Left lung (tissue), 10 donors: Measurements from ENCODE around the gene CPT2. TPM values are rescaled to one million over a fixed set of nuclear protein-coding genes. Genes with fewer than 3 reads are reported as not detected.

Source experiments
- ATAC-seq: fragments of 200-7000 bp; cut with Tn5 transposase; one replicate; pipeline ENCODE4 v1.9.1; 2020; ENCODE audit warnings: moderate library complexity
- DNase-seq, 4 donors: peaks; one replicate each; pipeline ENCODE4 v3.0.0-alpha.2; 2013 to 2020
- H3K27ac ChIP-seq, 2 donors: fragments of 200-600 bp; sonication (generic) in 1 of 2; one replicate each; pipeline versions ENCODE4 v1.5.0 to v1.8.0; 2020 to 2021
- H3K27me3 ChIP-seq, 2 donors: fragments of 200-600 bp; sonication (generic) in 1 of 2; one replicate each; pipeline versions ENCODE4 v1.5.0 to v1.8.0; 2020 to 2021
- H3K36me3 ChIP-seq, 2 donors: fragments of 200-600 bp; sonication (generic) in 1 of 2; one replicate each; pipeline versions ENCODE4 v1.5.0 to v1.8.0; 2020 to 2021
- H3K4me1 ChIP-seq, 2 donors: fragments of 200-600 bp; one replicate each; pipeline ENCODE4 v1.8.0; 2021
- H3K4me3 ChIP-seq, 2 donors: fragments of 200-600 bp; sonication (generic) in 1 of 2; one replicate each; pipeline versions ENCODE4 v1.5.0 to v1.8.0; 2020 to 2021; ENCODE audit warnings: mild to moderate bottlenecking in 1 of 2
- H3K9me3 ChIP-seq, 2 donors: fragments of 200-600 bp; sonication (generic) in 1 of 2; one replicate each; pipeline versions ENCODE4 v1.5.0 to v1.8.0; 2020 to 2021
- intact Hi-C, 2 donors: fragments of 100-400 bp; cut with DNase I; formaldehyde crosslinking; loops; one replicate each; pipeline versions ENCODE4 v1.11.2 to v1.14.2; 2022
- polyA plus RNA-seq, 6 donors: library from polyadenylated mRNA; unstranded; fragments of 120-200 nt; gene quantifications; one replicate each; pipeline ENCODE4 v1.2.1, GENCODE V29; 2013; ENCODE audit not compliant: insufficient read length in 6 of 6
- total RNA-seq, 2 donors: library from RNA; stranded (reverse); fragmentation: NEBNext Ultra II Directional; extraction: Animal tissue kit (Norgen Biotek cat#: 25700); gene quantifications; one replicate each; pipeline ENCODE4 v1.2.1, GENCODE V29; 2021
- TF ChIP-seq, protein P1 (sequence below), 2 donors: fragments of 200-600 bp; sonication (generic) in 1 of 2; IDR thresholded peaks; one replicate each; pipeline versions ENCODE4 v1.5.0 to v1.8.0; 2021; ENCODE audit warnings: antibody characterized with exemption in 2 of 2
- donor health status: DM: no; HTN: yes; CAD: no.
- donor health status: DM: no; HTN: no; CAD: no.

Gene CPT2
- total and polyA plus RNA-seq, 8 donors, result 16.0 to 31.4 (median 18.3) TPM

DNA sequence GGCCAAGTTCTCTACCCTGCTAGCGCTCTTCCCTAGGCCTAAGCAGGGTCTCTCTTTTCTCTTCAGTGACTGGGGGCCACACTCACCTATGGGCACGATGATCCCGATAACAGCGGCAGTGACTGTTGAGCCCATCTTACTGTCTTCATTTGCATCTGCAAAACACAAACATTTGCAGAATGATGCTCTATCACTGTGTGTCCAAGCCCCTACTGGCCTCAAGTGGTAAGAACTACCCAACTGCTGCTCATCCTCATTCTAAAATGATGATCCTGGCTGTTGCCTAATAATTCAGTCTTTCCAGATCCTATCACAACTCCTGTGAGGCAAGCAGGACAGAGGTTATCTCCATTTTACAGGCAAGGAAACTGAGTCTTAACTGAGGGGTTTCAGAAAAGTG is 58.4 kb downstream of the CPT2 start:
- H3K4me1 ChIP-seq, result no peaks in the 10 kb centered on the region
- H3K4me3 ChIP-seq, result no peak overlapping the region
- H3K27ac ChIP-seq, result no peak overlapping the region
- peaks cover 0 to 68% of the 10 kb centered on the region in 2 donors for H3K36me3 ChIP-seq
- H3K27me3 ChIP-seq, result no peaks in the 10 kb centered on the region
- no peaks in the 10 kb centered on the region for H3K9me3 ChIP-seq
- DNase-seq, result no peak
- ATAC-seq, result no peak
- intact Hi-C loops, result no loop called here
- TF ChIP-seq, protein P1, sequence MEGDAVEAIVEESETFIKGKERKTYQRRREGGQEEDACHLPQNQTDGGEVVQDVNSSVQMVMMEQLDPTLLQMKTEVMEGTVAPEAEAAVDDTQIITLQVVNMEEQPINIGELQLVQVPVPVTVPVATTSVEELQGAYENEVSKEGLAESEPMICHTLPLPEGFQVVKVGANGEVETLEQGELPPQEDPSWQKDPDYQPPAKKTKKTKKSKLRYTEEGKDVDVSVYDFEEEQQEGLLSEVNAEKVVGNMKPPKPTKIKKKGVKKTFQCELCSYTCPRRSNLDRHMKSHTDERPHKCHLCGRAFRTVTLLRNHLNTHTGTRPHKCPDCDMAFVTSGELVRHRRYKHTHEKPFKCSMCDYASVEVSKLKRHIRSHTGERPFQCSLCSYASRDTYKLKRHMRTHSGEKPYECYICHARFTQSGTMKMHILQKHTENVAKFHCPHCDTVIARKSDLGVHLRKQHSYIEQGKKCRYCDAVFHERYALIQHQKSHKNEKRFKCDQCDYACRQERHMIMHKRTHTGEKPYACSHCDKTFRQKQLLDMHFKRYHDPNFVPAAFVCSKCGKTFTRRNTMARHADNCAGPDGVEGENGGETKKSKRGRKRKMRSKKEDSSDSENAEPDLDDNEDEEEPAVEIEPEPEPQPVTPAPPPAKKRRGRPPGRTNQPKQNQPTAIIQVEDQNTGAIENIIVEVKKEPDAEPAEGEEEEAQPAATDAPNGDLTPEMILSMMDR (IDR thresholded peaks at IDR 0.05), result no peak

DNA sequence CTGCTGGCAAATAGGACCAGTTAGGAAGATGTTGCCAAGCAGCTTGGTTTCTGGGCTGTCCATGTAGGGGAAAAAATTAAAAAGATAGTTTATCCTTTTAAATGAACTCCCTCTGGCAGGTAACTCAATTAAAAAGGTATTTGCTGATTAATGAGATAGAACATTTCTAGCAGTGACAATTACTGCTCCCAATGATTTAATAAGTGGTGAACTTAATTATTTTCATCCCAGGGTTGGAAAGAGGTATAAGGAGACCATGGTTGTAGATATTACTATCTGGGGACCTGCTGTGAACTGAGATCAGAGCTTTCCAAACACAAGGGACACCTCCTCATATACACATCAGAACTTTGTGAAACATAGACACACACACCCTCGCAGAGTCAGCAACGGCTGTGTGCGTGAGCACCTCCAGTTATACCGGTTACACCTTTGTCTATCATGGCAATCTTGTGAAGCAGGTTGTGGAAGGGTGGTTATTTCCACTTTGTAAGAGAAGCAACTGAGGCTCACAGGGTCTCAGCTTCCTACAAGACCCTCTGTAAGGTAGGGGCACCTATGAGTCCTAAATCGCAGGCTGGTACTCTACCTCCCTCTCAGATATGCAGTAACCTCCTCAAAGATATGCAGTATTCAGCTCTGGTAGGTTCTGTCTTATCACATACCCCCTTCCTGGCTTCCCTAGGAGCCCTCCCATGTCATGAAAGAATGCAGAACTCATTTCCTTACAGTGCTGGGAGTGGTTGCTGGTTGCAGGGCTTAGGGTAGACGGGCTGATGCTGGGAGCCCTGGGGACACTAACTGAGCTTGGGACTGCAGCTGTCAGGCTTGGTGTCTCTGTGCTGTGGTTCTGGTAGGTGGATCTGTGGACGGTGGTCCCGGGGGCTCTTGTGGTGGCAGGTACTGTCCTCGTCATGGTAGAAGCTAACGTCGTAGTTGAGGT is 60.2 kb downstream of the CPT2 start:
- Histone ChIP-seq H3K27ac (no peak overlapping the region), H3K4me1 (no peaks in the 10 kb centered on the region), H3K36me3 (peaks cover 0 to 77% of the 10 kb centered on the region in 2 donors), H3K4me3 (no peak overlapping the region), H3K9me3 (no peaks in the 10 kb centered on the region), H3K27me3 (no peaks in the 10 kb centered on the region)
- ATAC-seq (no peak), DNase-seq (no peak)
- TF ChIP-seq, protein P1 (IDR thresholded peaks at IDR 0.05), result no peak
- intact Hi-C loops, result no loop called here

DNA sequence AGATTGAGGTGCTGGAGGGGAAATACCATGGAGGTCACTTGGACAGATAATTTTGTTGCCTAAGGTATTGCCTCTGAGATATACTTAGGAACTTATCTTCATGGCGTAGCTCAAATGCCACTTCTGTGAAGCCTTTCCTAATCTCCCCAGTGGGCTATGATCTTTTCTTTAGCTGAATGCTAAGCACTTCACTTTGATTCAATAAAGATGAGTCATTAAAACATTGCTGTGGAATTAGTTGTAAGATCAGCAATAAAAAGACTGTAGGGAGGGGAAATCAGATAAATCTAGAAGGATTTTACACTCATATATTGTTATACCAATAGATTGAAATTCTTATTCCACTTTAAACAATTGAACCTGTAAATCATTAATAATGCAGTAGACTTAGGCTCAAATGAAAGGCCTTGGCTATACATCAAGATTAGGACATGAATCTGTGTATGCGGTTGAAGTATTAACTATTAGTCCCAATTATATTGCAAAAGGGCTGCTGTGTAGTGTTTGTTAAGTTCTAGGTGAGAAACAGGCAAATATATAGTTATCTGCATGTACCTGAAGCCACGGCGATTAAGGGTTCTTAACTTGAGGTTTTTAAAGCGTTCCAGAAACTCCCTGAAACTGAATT is 60.9 kb downstream of the CPT2 start:
- H3K9me3 ChIP-seq, result no peaks in the 10 kb centered on the region
- no peaks in the 10 kb centered on the region for H3K27me3 ChIP-seq
- H3K4me1 ChIP-seq, result no peaks in the 10 kb centered on the region
- H3K36me3 ChIP-seq, result peaks cover 0 to 78% of the 10 kb centered on the region in 2 donors
- H3K4me3 ChIP-seq, result no peak overlapping the region
- ATAC-seq (peak; percentile 26), DNase-seq (no peak)
- no peak overlapping the region for H3K27ac ChIP-seq
- intact Hi-C loops, result no loop called here
- TF ChIP-seq, protein P1 (IDR thresholded peaks at IDR 0.05), result no peak

DNA sequence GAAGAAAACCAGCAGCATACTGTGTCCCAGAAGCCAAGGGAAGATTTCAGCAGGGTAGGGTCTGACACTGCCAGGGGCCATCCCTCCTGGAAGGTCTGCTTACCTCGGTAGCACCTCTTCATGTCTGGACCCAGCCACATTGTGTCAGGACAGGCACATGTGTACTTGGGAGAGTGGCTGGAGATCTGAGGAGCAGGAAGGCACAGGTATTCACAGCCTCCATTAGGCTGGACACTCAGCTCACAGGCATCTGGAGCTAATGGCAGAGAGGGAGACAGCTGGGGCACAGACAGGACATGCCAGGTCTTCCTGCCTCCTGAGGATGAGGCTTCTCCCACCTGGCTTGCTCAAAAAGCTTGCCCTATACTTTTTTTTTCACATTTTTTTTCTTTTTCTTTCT is 61.6 kb downstream of the CPT2 start:
- H3K9me3 ChIP-seq, result no peaks in the 10 kb centered on the region
- no peak overlapping the region for H3K27ac ChIP-seq
- no peaks in the 10 kb centered on the region for H3K27me3 ChIP-seq
- TF ChIP-seq, protein P1 (IDR thresholded peaks at IDR 0.05), result no peak
- DNase-seq (no peak), ATAC-seq (peak; percentile 47)
- no peak overlapping the region for H3K4me3 ChIP-seq
- H3K36me3 ChIP-seq, result peaks cover 0 to 82% of the 10 kb centered on the region in 2 donors
- H3K4me1 ChIP-seq, result no peaks in the 10 kb centered on the region
- intact Hi-C loops, result no loop called here

DNA sequence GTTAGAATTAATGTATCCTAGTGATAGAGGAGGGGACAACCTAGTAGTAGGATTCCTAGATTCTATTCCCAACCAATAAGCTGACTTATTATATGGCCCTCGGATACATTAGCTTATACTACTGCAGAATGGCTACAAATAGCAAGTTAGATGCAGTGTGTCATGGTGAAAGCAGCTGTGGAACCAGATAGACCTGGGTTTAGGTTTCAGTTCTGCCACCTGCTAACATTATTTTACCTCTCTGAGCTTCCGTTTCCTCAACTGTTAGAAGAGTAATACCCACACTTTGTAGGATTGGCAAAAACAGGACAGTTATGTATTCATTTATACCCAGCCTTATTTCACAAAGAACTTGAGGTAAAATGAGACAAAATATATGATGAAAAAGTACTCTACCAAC is 63.3 kb downstream of the CPT2 start:
- DNase-seq (no peak), ATAC-seq (no peak)
- TF ChIP-seq, protein P1 (IDR thresholded peaks at IDR 0.05), result no peak
- Histone ChIP-seq H3K36me3 (peaks cover 0 to 90% of the 10 kb centered on the region in 2 donors), H3K4me3 (no peak overlapping the region), H3K27me3 (no peaks in the 10 kb centered on the region), H3K9me3 (no peaks in the 10 kb centered on the region), H3K4me1 (no peaks in the 10 kb centered on the region), H3K27ac (no peak overlapping the region)
- intact Hi-C loops, result no loop called here
